A673 (cell line): ENCODE measurements around the gene INSYN1.

Experiments
- CTCF ChIP-seq: fragments of 300-800, 200-600 bp; sonication (generic); conservative IDR thresholded peaks from 2 replicates; pipeline ENCODE4 v1.5.1; 2017; ENCODE audit warnings: low read depth, mild to moderate bottlenecking, antibody characterized with exemption, low read length, moderate library complexity, mixed read lengths
- EZH2 ChIP-seq: fragments of 200-600 bp; sonication (generic); IDR thresholded peaks from 2 replicates; pipeline ENCODE4 v1.6.1; 2017; ENCODE audit warnings: borderline replicate concordance, low read depth, mild to moderate bottlenecking, mixed read lengths, antibody characterized with exemption, low read length; ENCODE audit not compliant: poor library complexity, severe bottlenecking

- TF ChIP-seq EZH2: no peak
- TF ChIP-seq CTCF: no peak
Measured at GRCh38 chr15:73711526-73711925, 41.6 kb downstream of the INSYN1 start.
